Measurements from ENCODE around the gene SFI1.
"Not testable (repeated sequence)": the region's sequence is repeated elsewhere in the genome, so short reads cannot be mapped to it uniquely, and the experiment has no call there.

The SFI1 gene

DNA sequence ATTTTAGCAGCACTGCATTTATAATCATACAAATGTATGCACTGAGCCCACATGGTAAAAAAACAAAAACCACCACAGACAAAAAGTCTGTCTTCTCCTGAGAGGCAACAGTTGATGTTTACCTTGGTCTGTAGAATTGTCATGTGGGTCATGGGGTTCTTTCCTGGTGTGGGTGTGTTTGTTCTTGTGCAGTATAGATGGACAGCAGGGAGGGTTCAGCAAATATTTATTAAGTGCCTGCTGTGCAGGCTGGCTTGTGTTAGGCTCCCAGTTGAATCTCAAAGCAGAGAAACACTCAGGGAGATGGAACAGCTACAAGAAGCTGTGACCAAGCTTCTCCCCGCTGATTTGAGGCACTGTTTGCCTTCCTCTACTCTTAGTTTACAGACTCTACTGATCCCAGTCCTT lies 83.5 kb downstream of the SFI1 start:
- no peaks in the 10 kb centered on the region for H3K4me1 ChIP-seq (ENCODE audit: insufficient read depth, low read length)
- no peak overlapping the region for H3K27ac ChIP-seq (ENCODE audit: low read length)
- no peaks in the 10 kb centered on the region for H3K27me3 ChIP-seq (ENCODE audit: insufficient read depth, low read length)
- H3K36me3 ChIP-seq (ENCODE audit: insufficient read depth, low read depth, low read length) = peaks cover 7% of the 10 kb centered on the region; the same call in 1 of the 2 replicates
- no peak overlapping the region for H3K4me3 ChIP-seq (ENCODE audit: low read length)
- no peak overlapping the region for H3K9ac ChIP-seq (ENCODE audit: low read depth, low read length)
- H3K9me3 ChIP-seq (ENCODE audit: insufficient read depth, low read depth, low read length) = no peaks in the 10 kb centered on the region

DNA sequence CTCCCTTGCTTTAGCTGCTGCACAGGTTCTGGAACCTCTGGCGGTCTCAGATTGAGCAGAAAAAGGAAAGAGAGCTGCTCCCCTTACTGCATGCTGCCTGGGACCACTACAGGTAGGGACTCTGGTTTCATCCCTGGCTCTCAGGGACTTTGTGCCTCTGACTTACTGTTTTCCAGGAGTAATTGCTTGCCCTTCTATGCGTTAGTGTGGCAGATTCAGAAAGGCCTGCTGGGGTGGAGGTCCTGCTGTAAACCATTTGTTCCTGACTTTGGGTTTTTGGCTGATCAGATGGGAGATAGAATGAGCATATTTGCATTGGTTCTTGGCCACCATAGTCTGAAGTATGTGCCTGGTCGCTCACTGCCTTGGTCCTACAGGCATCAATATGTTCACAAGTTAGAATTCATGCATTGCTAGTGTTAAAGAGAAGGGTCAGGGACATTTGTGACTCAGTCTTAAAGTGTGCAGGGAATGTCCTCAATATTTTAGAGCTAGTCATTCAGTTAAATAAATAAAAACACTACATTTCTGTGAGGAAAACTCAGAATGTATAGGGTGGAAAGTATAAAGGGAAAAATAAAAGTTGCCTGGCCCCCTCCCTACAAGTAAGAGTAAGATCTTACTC lies 87.6 kb downstream of the SFI1 start:
- Histone ChIP-seq H3K9ac (ENCODE audit: low read depth, low read length) (no peak overlapping the region), H3K9me3 (ENCODE audit: insufficient read depth, low read depth, low read length) (no peaks in the 10 kb centered on the region), H3K27me3 (ENCODE audit: insufficient read depth, low read length) (no peaks in the 10 kb centered on the region), H3K27ac (ENCODE audit: low read length) (no peak overlapping the region), H3K4me3 (ENCODE audit: low read length) (no peak overlapping the region), H3K4me1 (ENCODE audit: insufficient read depth, low read length) (no peaks in the 10 kb centered on the region), H3K36me3 (ENCODE audit: insufficient read depth, low read depth, low read length) (peaks cover 22% of the 10 kb centered on the region; the same call in 1 of the 2 replicates)

DNA sequence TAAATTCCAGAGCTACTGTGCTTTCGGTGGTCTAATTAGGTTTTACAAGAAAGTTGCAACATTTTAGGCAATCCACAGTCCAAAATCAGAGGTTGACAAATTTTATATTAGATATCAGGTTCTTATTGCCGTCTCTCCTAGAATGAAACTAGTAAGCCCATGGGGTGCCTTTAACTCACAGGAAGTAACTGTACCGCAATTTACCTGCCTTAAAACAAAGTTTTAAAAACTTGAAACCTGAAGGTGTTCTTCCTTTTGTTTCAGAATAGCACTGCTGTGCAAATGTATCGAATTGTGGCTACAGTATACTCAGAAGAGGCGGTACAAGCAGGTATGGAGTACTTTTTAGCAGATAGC lies 88.4 kb downstream of the SFI1 start:
- Histone ChIP-seq H3K9ac (ENCODE audit: low read depth, low read length) (no peak overlapping the region), H3K36me3 (ENCODE audit: insufficient read depth, low read depth, low read length) (peaks cover 22% of the 10 kb centered on the region; the same call in 1 of the 2 replicates), H3K4me3 (ENCODE audit: low read length) (no peak overlapping the region)

DNA sequence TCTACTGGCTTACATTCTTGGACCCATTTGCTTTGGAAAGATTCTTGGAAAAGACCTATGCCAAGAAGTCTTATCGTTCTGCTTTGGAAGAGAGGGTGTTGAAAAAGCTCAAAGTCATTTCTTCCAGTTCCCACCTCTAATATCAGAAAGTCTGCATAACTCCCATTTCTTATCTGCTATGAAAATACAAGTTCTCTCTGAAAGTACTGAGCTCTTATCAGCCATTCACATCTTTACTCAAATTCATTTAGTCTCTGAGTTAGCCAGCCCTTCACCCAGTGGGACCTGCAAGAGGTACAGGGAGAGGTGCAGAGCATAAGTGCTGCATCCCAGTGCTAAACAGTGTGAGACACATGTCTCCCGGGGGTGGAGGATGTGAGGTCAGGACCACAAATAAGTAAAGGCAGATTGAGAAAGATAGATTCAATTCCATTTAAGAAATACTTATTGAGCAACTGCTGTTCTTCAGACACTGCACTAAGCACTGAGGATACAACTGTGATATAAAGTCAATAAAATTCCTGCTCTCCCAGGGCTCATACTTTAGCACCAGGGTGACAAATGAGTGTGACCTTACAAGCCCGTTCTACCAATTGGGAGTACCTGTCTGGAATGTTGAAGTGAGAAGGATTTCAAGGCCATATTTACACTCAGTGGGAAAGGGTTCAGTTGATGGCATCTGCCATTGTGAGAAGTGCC lies 89.0 kb downstream of the SFI1 start:
- no peak overlapping the region for H3K27ac ChIP-seq (ENCODE audit: low read length)

More for the DNA sequence above, 88.4 kb downstream of the SFI1 start:
- Histone ChIP-seq H3K27me3 (ENCODE audit: insufficient read depth, low read length) (no peaks in the 10 kb centered on the region), H3K4me1 (ENCODE audit: insufficient read depth, low read length) (no peaks in the 10 kb centered on the region), H3K9me3 (ENCODE audit: insufficient read depth, low read depth, low read length) (no peaks in the 10 kb centered on the region), H3K27ac (ENCODE audit: low read length) (no peak overlapping the region)

DNA sequence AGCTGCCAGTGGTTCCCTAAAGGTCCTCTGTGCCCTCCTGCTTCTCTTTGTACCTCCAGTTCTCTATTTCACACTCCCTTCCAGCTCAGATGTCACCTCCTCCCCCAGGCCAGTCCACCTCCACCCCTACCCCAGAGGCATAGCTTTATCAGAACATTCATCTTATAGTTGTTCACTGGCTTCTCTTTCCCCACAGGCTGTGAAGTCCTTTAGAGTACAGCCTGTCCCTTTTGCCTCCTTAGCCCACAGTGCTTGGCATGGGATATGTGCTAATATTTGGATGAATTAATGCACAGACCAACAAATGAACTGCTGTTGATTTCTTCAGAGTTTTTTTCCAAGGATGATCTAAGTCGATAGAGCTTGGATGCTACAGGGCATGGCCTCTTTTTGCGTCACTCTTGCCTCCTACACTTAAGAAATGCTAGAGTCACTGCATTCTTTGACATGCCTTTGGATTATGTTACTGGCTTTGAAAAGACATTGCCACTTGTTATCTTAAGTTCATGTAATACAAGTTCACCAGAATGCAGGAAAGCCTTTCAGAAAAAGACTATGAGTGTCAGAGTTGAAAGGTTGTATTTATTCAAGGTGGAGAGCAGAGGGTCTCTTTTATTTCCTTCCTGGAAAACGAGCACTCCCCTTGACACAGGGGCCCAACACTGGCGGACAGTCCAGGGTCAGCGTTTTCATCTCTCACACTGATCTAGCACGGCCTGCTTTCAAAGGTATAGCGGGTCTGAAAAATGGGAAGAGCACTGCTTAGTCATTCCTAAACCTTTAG lies 90.0 kb downstream of the SFI1 start:
- no peaks in the 10 kb centered on the region for H3K4me1 ChIP-seq (ENCODE audit: insufficient read depth, low read length)
- H3K9ac ChIP-seq (ENCODE audit: low read depth, low read length) = no peak overlapping the region
- H3K4me3 ChIP-seq (ENCODE audit: low read length) = no peak overlapping the region
- no peaks in the 10 kb centered on the region for H3K27me3 ChIP-seq (ENCODE audit: insufficient read depth, low read length)
- H3K9me3 ChIP-seq (ENCODE audit: insufficient read depth, low read depth, low read length) = no peaks in the 10 kb centered on the region
- no peak overlapping the region for H3K27ac ChIP-seq (ENCODE audit: low read length)
- H3K36me3 ChIP-seq (ENCODE audit: insufficient read depth, low read depth, low read length) = peaks cover 22% of the 10 kb centered on the region; the same call in 1 of the 2 replicates

More for the DNA sequence above, 89.0 kb downstream of the SFI1 start:
- peaks cover 22% of the 10 kb centered on the region; the same call in 1 of the 2 replicates for H3K36me3 ChIP-seq (ENCODE audit: insufficient read depth, low read depth, low read length)
- H3K27me3 ChIP-seq (ENCODE audit: insufficient read depth, low read length) = no peaks in the 10 kb centered on the region
- H3K4me1 ChIP-seq (ENCODE audit: insufficient read depth, low read length) = no peaks in the 10 kb centered on the region
- no peaks in the 10 kb centered on the region for H3K9me3 ChIP-seq (ENCODE audit: insufficient read depth, low read depth, low read length)
- H3K9ac ChIP-seq (ENCODE audit: low read depth, low read length) = no peak overlapping the region
- H3K4me3 ChIP-seq (ENCODE audit: low read length) = no peak overlapping the region

DNA sequence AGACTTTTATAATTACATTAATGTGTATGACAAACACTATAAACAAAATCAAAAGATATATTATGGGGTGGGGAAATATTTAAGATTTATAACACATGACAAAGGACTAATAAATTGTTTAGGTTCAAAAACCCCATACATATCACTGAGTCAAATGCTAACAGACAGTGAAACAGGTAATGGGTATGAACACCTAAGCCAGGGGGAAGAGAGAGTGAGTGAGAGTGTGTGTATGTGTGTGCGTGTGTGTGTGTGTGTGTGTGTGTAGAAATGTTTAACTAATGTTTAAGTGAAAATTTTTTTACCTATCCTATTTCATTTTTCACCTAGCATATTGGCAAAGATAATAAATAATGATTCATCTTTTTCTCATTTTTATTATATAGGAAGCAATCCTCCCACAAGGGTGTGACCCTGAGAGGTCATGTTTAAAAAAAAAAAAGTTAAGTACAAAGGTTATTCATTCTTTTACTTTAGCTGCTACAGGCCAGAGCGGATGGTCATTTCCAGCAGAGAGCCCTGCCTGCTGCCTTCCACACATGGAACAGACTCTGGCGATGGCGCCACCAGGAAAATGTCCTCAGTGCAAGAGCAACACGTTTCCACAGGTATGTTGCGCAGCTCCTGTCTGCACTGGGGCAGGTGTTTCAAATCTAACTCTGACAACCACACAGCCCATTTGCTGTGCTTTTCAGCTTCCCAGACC lies 92.8 kb downstream of the SFI1 start:
- Histone ChIP-seq H3K4me1 (ENCODE audit: insufficient read depth, low read length) (no peaks in the 10 kb centered on the region), H3K27me3 (ENCODE audit: insufficient read depth, low read length) (no peaks in the 10 kb centered on the region), H3K27ac (ENCODE audit: low read length) (no peak overlapping the region), H3K36me3 (ENCODE audit: insufficient read depth, low read depth, low read length) (peaks cover 22% of the 10 kb centered on the region; the same call in 1 of the 2 replicates), H3K4me3 (ENCODE audit: low read length) (no peak overlapping the region), H3K9ac (ENCODE audit: low read depth, low read length) (no peak overlapping the region), H3K9me3 (ENCODE audit: insufficient read depth, low read depth, low read length) (no peaks in the 10 kb centered on the region)

DNA sequence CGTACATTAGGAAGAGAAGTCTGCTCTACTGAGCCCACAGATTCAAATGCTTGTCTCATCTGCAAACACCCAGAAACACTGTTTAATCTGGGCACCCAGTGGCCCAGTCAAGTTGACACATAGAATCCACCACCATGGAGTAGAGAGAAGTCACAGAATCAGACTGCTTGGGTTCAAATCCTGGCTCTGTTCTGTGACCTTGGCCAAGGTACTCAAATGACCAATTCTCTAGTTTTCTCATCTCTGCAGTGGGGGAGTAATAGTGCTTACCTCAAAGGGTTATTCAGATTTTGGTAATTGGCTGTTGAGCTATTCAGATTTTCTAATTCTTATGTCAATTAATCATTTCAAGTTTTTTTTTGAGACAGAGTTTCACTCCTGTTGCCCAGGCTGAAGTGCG lies 93.8 kb downstream of the SFI1 start:
- H3K4me1 ChIP-seq (ENCODE audit: insufficient read depth, low read length); H3K9me3 ChIP-seq (ENCODE audit: insufficient read depth, low read depth, low read length); H3K27ac ChIP-seq (ENCODE audit: low read length); H3K4me3 ChIP-seq (ENCODE audit: low read length); H3K27me3 ChIP-seq (ENCODE audit: insufficient read depth, low read length); H3K9ac ChIP-seq (ENCODE audit: low read depth, low read length): not testable (repeated sequence)
- peaks cover 18% of the 10 kb centered on the region; the same call in 1 of the 2 replicates for H3K36me3 ChIP-seq (ENCODE audit: insufficient read depth, low read depth, low read length)

DNA sequence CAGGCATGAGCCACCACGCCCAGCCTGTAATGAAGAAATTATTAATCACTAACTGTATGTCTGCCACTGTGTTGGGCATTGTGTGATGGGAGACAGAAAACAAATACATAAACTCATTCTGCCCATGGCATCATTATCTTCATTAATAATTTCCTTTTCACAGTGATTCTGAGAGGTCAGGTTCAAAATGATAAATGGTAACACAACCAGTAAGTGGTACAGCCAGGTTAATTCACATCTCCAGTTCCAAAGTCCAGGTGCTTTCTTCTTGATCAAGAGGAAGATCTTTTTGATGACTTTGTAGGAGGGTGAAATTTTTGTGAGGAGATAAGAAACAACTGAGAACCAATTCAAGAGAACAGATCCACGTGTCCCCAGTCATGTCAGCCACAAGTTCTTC lies 98.9 kb downstream of the SFI1 start:
- Histone ChIP-seq H3K9ac (ENCODE audit: low read depth, low read length) (no peak overlapping the region), H3K27me3 (ENCODE audit: insufficient read depth, low read length) (no peaks in the 10 kb centered on the region), H3K9me3 (ENCODE audit: insufficient read depth, low read depth, low read length) (no peaks in the 10 kb centered on the region), H3K4me3 (ENCODE audit: low read length) (no peak overlapping the region), H3K36me3 (ENCODE audit: insufficient read depth, low read depth, low read length) (no peaks in the 10 kb centered on the region), H3K27ac (ENCODE audit: low read length) (no peak overlapping the region), H3K4me1 (ENCODE audit: insufficient read depth, low read length) (no peaks in the 10 kb centered on the region)

DNA sequence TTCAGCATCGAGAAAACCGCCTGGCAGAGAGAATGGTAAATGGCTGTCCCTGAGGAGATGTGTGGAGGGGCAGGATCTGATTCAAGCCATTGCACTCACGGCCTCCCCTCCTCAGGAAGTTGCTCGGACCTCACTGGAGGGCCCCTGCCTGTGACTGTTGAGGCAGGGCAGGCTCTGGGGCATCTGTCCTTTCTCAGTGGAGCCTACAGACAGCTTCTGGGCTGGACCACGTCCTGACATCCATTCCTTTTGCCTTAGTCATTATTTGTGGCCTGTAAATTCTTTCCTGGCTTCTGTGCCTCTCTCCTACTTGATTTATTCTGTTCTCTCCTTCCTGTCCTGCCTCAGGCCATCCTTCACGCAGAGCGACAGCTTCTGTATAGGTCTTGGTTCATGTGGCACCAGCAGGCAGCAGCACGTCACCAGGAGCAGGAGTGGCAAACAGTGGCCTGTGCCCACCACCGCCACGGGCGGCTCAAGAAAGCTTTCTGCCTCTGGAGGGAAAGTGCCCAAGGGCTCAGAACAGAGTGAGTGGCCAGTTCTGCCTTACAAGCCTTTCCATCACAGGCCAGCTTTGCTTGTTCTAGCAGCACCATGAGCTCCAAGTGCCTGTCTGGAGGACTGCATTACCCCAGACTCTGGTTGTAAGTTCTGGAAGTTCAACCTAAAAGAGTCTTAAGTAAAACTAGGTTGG lies 106.1 kb downstream of the SFI1 start:
- Histone ChIP-seq H3K36me3 (ENCODE audit: insufficient read depth, low read depth, low read length) (no peaks in the 10 kb centered on the region), H3K27ac (ENCODE audit: low read length) (no peak overlapping the region), H3K4me1 (ENCODE audit: insufficient read depth, low read length) (no peaks in the 10 kb centered on the region), H3K9me3 (ENCODE audit: insufficient read depth, low read depth, low read length) (no peaks in the 10 kb centered on the region), H3K9ac (ENCODE audit: low read depth, low read length) (no peak overlapping the region), H3K27me3 (ENCODE audit: insufficient read depth, low read length) (no peaks in the 10 kb centered on the region), H3K4me3 (ENCODE audit: low read length) (no peak overlapping the region)

DNA sequence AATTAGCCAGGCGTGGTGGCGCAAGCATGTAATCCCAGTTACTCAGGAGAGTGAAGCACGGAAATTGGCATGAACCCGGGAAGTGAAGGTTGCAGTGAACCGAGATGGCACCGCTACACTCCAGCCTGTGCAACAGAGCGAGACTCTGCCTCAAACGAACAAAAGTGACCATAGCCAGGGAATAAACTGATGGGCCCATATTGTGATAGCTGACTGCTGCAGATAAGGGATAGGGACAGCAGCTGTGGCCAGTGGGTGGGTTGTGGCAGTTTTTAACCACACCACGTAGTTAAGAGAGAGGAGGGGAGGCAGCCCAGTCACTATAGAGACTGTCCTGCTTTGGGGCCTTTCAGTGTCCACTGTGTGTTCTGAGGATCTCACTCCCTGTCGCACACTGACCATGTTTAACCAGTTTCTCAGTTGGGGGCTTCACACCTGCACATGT lies 106.8 kb downstream of the SFI1 start:
- H3K4me3 ChIP-seq (ENCODE audit: low read length) = no peak overlapping the region
- no peaks in the 10 kb centered on the region for H3K4me1 ChIP-seq (ENCODE audit: insufficient read depth, low read length)
- no peaks in the 10 kb centered on the region for H3K27me3 ChIP-seq (ENCODE audit: insufficient read depth, low read length)
- no peaks in the 10 kb centered on the region for H3K36me3 ChIP-seq (ENCODE audit: insufficient read depth, low read depth, low read length)
- no peaks in the 10 kb centered on the region for H3K9me3 ChIP-seq (ENCODE audit: insufficient read depth, low read depth, low read length)
- H3K27ac ChIP-seq (ENCODE audit: low read length) = no peak overlapping the region
- H3K9ac ChIP-seq (ENCODE audit: low read depth, low read length) = no peak overlapping the region

DNA sequence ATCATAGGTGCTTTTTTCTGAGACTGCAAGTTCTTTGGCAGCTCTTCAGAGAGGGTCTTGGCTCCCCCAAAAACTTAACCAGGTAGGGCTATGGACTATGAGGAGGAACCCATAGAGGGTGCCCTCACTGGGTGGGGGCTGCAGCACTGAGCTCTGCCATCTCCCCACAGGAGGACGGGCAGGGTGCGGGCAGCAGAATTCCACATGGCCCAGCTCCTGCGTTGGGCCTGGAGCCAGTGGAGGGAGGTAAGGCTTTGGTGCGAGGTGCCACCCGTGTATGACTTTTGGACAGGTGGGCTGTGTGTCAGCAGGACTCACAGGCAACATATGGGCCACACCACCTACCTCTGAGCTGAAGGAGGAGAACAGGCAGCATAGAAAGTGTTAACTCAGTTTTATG lies 107.2 kb downstream of the SFI1 start:
- H3K27ac ChIP-seq (ENCODE audit: low read length) = no peak overlapping the region
- H3K9me3 ChIP-seq (ENCODE audit: insufficient read depth, low read depth, low read length) = no peaks in the 10 kb centered on the region
- H3K36me3 ChIP-seq (ENCODE audit: insufficient read depth, low read depth, low read length) = no peaks in the 10 kb centered on the region

More for the DNA sequence above, 107.2 kb downstream of the SFI1 start:
- Histone ChIP-seq H3K4me1 (ENCODE audit: insufficient read depth, low read length) (no peaks in the 10 kb centered on the region), H3K4me3 (ENCODE audit: low read length) (no peak overlapping the region), H3K9ac (ENCODE audit: low read depth, low read length) (no peak overlapping the region), H3K27me3 (ENCODE audit: insufficient read depth, low read length) (no peaks in the 10 kb centered on the region)

Data from iPS-20b (cell line).